CD4-positive, CD25-positive, alpha-beta regulatory T cell (primary cell): ENCODE results near the gene LIPM. TPM values are rescaled to one million over a fixed set of nuclear protein-coding genes. Genes with fewer than 3 reads are reported as not detected.

Experiments
- ATAC-seq, 2 donors: fragments of 150-1000 bp; cut with Tn5 transposase; one replicate each; pipeline ENCODE4 v1.10.0; 2021; ENCODE audit warnings: low read depth in 2 of 2, moderate number of reproducible peaks in 2 of 2, moderate library complexity in 1 of 2
- DNase-seq, 3 donors: peaks; one replicate each; pipeline versions ENCODE4 v3.0.0 to v3.0.0-alpha.2; 2012 to 2022; ENCODE audit warnings: mixed read lengths in 1 of 3
- H3K27ac ChIP-seq: one replicate; pipeline ENCODE4 v1.7.0; 2013; ENCODE audit warnings: mild to moderate bottlenecking, low read length; ENCODE audit not compliant: insufficient read depth, poor library complexity, severe bottlenecking
- H3K27me3 ChIP-seq: one replicate; pipeline ENCODE4 v1.7.0; 2013; ENCODE audit warnings: low read length; ENCODE audit not compliant: control insufficient read depth, insufficient read depth
- H3K36me3 ChIP-seq: one replicate; pipeline ENCODE4 v1.7.0; 2013; ENCODE audit warnings: mild to moderate bottlenecking, low read length, moderate library complexity; ENCODE audit not compliant: control insufficient read depth, insufficient read depth
- H3K4me1 ChIP-seq: 2 replicates; pipeline ENCODE4 v1.7.0; 2013; ENCODE audit warnings: mild to moderate bottlenecking, low read length; ENCODE audit not compliant: insufficient read depth, control insufficient read depth, poor library complexity, severe bottlenecking
- H3K4me3 ChIP-seq: one replicate; pipeline ENCODE4 v1.7.0; 2013; ENCODE audit warnings: low read depth, mild to moderate bottlenecking, low read length, moderate library complexity
- H3K9me3 ChIP-seq, 2 experiments: 1 replicate in 1 of 2; 2 replicates in 1 of 2; pipeline ENCODE4 v1.7.0; 2013; ENCODE audit warnings: low read length in 2 of 2, mild to moderate bottlenecking in 1 of 2, moderate library complexity in 1 of 2; ENCODE audit not compliant: control insufficient read depth in 2 of 2
- H3K27ac Mint-ChIP-seq, 3 donors: one replicate each; pipeline ENCODE4 v1.8.0; 2020 to 2022; ENCODE audit warnings: mild to moderate bottlenecking in 3 of 3, mixed read lengths in 3 of 3, moderate library complexity in 2 of 3
- H3K27me3 Mint-ChIP-seq: one replicate; pipeline ENCODE4 v1.8.0; 2022; ENCODE audit warnings: mild to moderate bottlenecking, mixed read lengths
- H3K36me3 Mint-ChIP-seq: one replicate; pipeline ENCODE4 v1.8.0; 2020; ENCODE audit warnings: mixed read lengths
- H3K4me1 Mint-ChIP-seq, 4 donors: one replicate each; pipeline ENCODE4 v1.8.0; 2020 to 2022; ENCODE audit warnings: mixed read lengths in 4 of 4, mild to moderate bottlenecking in 1 of 4
- H3K4me3 Mint-ChIP-seq, 4 donors: one replicate each; pipeline ENCODE4 v1.8.0; 2020 to 2022; ENCODE audit warnings: mild to moderate bottlenecking in 4 of 4, mixed read lengths in 4 of 4, moderate library complexity in 3 of 4
- H3K9me3 Mint-ChIP-seq, 7 donors: one replicate each; pipeline ENCODE4 v1.8.0; 2020 to 2022; ENCODE audit warnings: mixed read lengths in 7 of 7, mild to moderate bottlenecking in 3 of 7, moderate library complexity in 2 of 7
- polyA plus RNA-seq, 4 donors: library from polyadenylated mRNA; unstranded; fragments of 300-500 nt; fragmentation: Illumina TruSeq; gene quantifications; one replicate each; pipeline ENCODE4 v1.2.3, GENCODE V29; 2021
- total RNA-seq: library from RNA; stranded (reverse); gene quantifications from one replicate; pipeline ENCODE4 v1.2.3, GENCODE V29; 2022

Gene LIPM
- total and polyA plus RNA-seq, 5 donors from 2014 or later: not detected

- Histone ChIP-seq H3K27me3 (no peaks in the 10 kb centered on the region), H3K27ac (no peak overlapping the region), H3K4me3 (no peak overlapping the region), H3K9me3 (no peaks in the 10 kb centered on the region), H3K4me1 (no peaks in the 10 kb centered on the region), H3K36me3 (no peaks in the 10 kb centered on the region)
- no peak for DNase-seq
- H3K27me3 Mint-ChIP-seq: no peaks in the 10 kb centered on the region
- ATAC-seq: no peak
- peaks cover 11% of the 10 kb centered on the region for H3K36me3 Mint-ChIP-seq
- peaks cover 0 to 3% (median 0%) of the 10 kb centered on the region in 7 donors for H3K9me3 Mint-ChIP-seq
- no peak overlapping the region for H3K4me3 Mint-ChIP-seq
- H3K27ac Mint-ChIP-seq: no peak overlapping the region
- peaks cover 5 to 14% (median 6%) of the 10 kb centered on the region in 4 donors for H3K4me1 Mint-ChIP-seq
Observed at GRCh38 chr10:88764110-88764509, 38.4 kb upstream of the LIPM start.

GRCh38 chr10:88765816-88766215 lies 36.7 kb upstream of the LIPM start:
- no peak for ATAC-seq
- H3K27ac Mint-ChIP-seq: no peak overlapping the region
- peaks cover 6% of the 10 kb centered on the region for H3K27me3 Mint-ChIP-seq
- no peaks in the 10 kb centered on the region for H3K4me1 ChIP-seq
- DNase-seq: no peak
- H3K9me3 Mint-ChIP-seq: no peaks in the 10 kb centered on the region
- peaks cover 16% of the 10 kb centered on the region for H3K36me3 Mint-ChIP-seq
- H3K9me3 ChIP-seq: no peaks in the 10 kb centered on the region
- H3K4me3 ChIP-seq: no peak overlapping the region
- no peak overlapping the region for H3K4me3 Mint-ChIP-seq
- H3K4me1 Mint-ChIP-seq: peaks cover 0 to 3% (median 0%) of the 10 kb centered on the region in 4 donors
- H3K27ac ChIP-seq: no peak overlapping the region
- H3K36me3 ChIP-seq: no peaks in the 10 kb centered on the region
- no peaks in the 10 kb centered on the region for H3K27me3 ChIP-seq

GRCh38 chr10:88769384-88769783 lies 33.1 kb upstream of the LIPM start:
- Mint-ChIP-seq H3K4me1 (no peaks in the 10 kb centered on the region), H3K27ac (no peak overlapping the region), H3K4me3 (no peak overlapping the region)

GRCh38 chr10:88781206-88781605 lies 21.3 kb upstream of the LIPM start:
- no peaks in the 10 kb centered on the region for H3K36me3 Mint-ChIP-seq
- ATAC-seq (no peak), DNase-seq (no peak)
- H3K4me3 Mint-ChIP-seq: no peak overlapping the region
- H3K9me3 Mint-ChIP-seq: peaks cover 0 to 1% (median 0%) of the 10 kb centered on the region in 7 donors
- peaks cover 25% of the 10 kb centered on the region for H3K27me3 Mint-ChIP-seq
- H3K4me1 ChIP-seq: no peaks in the 10 kb centered on the region
- H3K9me3 ChIP-seq: no peaks in the 10 kb centered on the region
- H3K36me3 ChIP-seq: no peaks in the 10 kb centered on the region
- H3K27me3 ChIP-seq: peaks cover 4% of the 10 kb centered on the region
- peaks cover 0 to 2% (median 0%) of the 10 kb centered on the region in 4 donors for H3K4me1 Mint-ChIP-seq
- no peak overlapping the region for H3K27ac Mint-ChIP-seq
- no peak overlapping the region for H3K27ac ChIP-seq
- H3K4me3 ChIP-seq: no peak overlapping the region

More at GRCh38 chr10:88769384-88769783, 33.1 kb upstream of the LIPM start:
- no peak overlapping the region for H3K4me3 ChIP-seq
- no peak for ATAC-seq
- no peak for DNase-seq
- peaks cover 0 to 3% of the 10 kb centered on the region in 2 experiments for H3K9me3 ChIP-seq
- no peak overlapping the region for H3K27ac ChIP-seq
- Mint-ChIP-seq H3K36me3 (peaks cover 19% of the 10 kb centered on the region), H3K9me3 (peaks cover 0 to 7% (median 1%) of the 10 kb centered on the region in 7 donors), H3K27me3 (peaks cover 21% of the 10 kb centered on the region)
- H3K36me3 ChIP-seq: no peaks in the 10 kb centered on the region
- no peaks in the 10 kb centered on the region for H3K4me1 ChIP-seq
- H3K27me3 ChIP-seq: peaks cover 4% of the 10 kb centered on the region

- Mint-ChIP-seq H3K27me3 (peaks cover 16% of the 10 kb centered on the region), H3K27ac (no peak overlapping the region), H3K9me3 (no peaks in the 10 kb centered on the region), H3K4me1 (peaks cover 0 to 2% (median 0%) of the 10 kb centered on the region in 4 donors), H3K36me3 (no peaks in the 10 kb centered on the region), H3K4me3 (no peak overlapping the region)
- DNase-seq: no peak
- H3K4me1 ChIP-seq: no peaks in the 10 kb centered on the region
- no peaks in the 10 kb centered on the region for H3K36me3 ChIP-seq
- H3K27me3 ChIP-seq: peaks cover 4% of the 10 kb centered on the region
- H3K4me3 ChIP-seq: no peak overlapping the region
- no peak overlapping the region for H3K27ac ChIP-seq
- no peaks in the 10 kb centered on the region for H3K9me3 ChIP-seq
- no peak for ATAC-seq
Observed at GRCh38 chr10:88782222-88782621, 20.3 kb upstream of the LIPM start.

- Histone ChIP-seq H3K4me3 (no peak overlapping the region), H3K36me3 (no peaks in the 10 kb centered on the region), H3K27me3 (peaks cover 4% of the 10 kb centered on the region), H3K9me3 (no peaks in the 10 kb centered on the region), H3K4me1 (no peaks in the 10 kb centered on the region), H3K27ac (no peak overlapping the region)
- H3K4me1 Mint-ChIP-seq: peaks cover 0 to 2% (median 0%) of the 10 kb centered on the region in 4 donors
- DNase-seq: no peak
- H3K4me3 Mint-ChIP-seq: no peak overlapping the region
- peaks cover 9% of the 10 kb centered on the region for H3K27me3 Mint-ChIP-seq
- no peak for ATAC-seq
- H3K9me3 Mint-ChIP-seq: no peaks in the 10 kb centered on the region
- H3K27ac Mint-ChIP-seq: no peak overlapping the region
- no peaks in the 10 kb centered on the region for H3K36me3 Mint-ChIP-seq
Observed at GRCh38 chr10:88783724-88784123, 18.8 kb upstream of the LIPM start.

GRCh38 chr10:88786032-88786770 lies 16.3 kb upstream of the LIPM start:
- Mint-ChIP-seq H3K36me3 (no peaks in the 10 kb centered on the region), H3K4me3 (no peak overlapping the region), H3K27me3 (peaks cover 9% of the 10 kb centered on the region), H3K4me1 (peaks cover 0 to 2% (median 0%) of the 10 kb centered on the region in 4 donors), H3K9me3 (no peaks in the 10 kb centered on the region), H3K27ac (no peak overlapping the region)
- no peaks in the 10 kb centered on the region for H3K36me3 ChIP-seq
- DNase-seq (no peak), ATAC-seq (no peak)
- H3K9me3 ChIP-seq: no peaks in the 10 kb centered on the region
- no peak overlapping the region for H3K4me3 ChIP-seq
- H3K27me3 ChIP-seq: peaks cover 4% of the 10 kb centered on the region
- no peak overlapping the region for H3K27ac ChIP-seq
- H3K4me1 ChIP-seq: no peaks in the 10 kb centered on the region

- no peak overlapping the region for H3K27ac ChIP-seq
- H3K4me1 Mint-ChIP-seq: peaks cover 0 to 2% (median 0%) of the 10 kb centered on the region in 4 donors
- H3K36me3 Mint-ChIP-seq: no peaks in the 10 kb centered on the region
- no peak overlapping the region for H3K4me3 Mint-ChIP-seq
- no peak overlapping the region for H3K4me3 ChIP-seq
- H3K9me3 Mint-ChIP-seq: no peaks in the 10 kb centered on the region
- peaks cover 1% of the 10 kb centered on the region for H3K27me3 ChIP-seq
- H3K27me3 Mint-ChIP-seq: peaks cover 9% of the 10 kb centered on the region
- no peak for DNase-seq
- H3K9me3 ChIP-seq: no peaks in the 10 kb centered on the region
- no peak overlapping the region for H3K27ac Mint-ChIP-seq
- no peaks in the 10 kb centered on the region for H3K36me3 ChIP-seq
- H3K4me1 ChIP-seq: no peaks in the 10 kb centered on the region
- ATAC-seq: no peak
Observed at GRCh38 chr10:88787463-88787862, 15.1 kb upstream of the LIPM start.
